NCI-H345 (cell line): ENCODE data around the gene ZNF524.

Source experiments
- DNase-seq: peaks from one replicate; lab custom pipeline; 2025; lab: John Stamatoyannopoulos, UW

Gene ZNF524

DNA sequence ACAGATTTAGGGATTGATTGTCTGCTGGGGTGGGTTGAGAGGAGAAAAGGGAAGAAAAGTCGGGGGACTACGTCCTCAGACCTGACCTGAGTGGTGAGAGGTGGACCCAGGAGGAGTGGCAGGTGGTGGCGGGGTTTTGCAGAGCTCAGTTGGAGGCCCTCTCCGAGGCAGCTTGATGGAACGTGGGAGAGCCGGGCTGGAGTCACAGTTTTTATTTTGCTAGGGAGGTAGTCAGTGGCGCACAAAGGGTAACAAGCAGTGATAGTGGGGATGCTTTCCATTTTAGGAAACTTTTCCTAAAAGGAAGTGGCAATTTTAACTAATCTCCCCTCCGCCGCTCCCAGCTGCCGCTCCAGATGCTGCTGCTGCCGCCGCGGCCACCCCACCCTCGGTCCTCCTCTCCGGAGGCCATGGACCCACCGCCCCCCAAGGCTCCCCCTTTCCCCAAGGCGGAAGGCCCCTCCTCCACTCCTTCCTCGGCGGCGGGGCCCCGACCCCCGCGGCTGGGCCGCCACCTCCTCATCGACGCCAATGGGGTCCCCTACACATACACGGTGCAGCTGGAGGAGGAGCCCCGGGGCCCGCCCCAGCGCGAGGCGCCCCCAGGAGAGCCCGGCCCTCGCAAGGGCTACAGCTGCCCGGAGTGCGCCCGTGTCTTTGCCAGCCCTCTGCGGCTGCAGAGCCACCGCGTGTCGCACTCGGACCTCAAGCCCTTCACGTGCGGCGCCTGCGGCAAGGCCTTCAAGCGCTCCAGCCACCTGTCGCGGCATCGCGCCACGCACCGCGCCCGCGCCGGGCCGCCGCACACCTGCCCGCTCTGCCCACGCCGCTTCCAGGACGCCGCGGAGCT lies 42.3 kb downstream of the ZNF524 start:
- DNase-seq: peak; percentile 24

DNA sequence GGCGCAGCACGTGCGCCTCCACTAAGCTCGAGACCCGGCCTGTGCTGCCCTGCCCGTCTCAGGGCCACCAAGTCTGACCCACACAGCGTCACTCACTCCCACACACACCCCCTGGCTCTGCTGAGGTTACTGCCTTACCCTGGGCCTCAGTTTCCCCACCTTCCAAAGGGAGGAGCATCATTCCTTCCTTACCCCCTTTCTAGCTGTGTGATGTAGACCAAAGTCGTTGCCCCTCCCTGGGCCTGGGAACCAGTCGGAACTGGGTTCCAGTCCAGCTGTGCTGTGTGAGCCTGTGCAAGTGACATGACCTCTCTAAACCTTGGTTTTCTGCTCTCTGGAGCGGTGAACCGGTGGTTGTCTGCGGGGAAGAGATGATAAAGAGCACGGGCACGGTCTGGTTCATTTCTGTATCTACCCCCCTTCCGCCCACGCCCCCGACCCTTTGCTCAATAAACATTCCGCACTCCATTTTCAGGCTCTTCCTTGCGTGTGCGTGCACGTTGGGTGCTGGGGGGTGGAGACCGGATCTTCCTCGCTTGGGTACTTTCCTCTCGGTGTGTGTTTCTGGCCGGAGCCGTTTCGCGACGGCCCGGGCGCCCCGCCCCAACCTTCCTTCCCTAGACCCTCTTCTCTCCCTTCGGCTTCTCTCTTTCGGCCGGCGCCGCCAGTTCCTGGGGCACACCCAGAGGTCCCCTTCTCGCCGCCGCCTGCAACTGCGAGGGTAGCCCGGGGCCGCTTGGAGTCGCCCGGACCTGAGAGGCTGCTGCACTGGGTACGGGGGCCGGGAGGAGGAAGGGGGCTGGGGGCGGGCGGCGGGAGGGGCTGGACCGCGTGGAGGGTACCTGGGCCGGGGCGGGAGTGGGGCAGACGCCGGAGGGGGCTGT lies 43.2 kb downstream of the ZNF524 start, which contains the start of gene ZNF581:
TSS of gene ZNF581 (plus strand) at position 647 of the 884 bp plus-strand sequence. CDS start 923 bp downstream, outside the sequence.
- peak; percentile 64 for DNase-seq

DNA sequence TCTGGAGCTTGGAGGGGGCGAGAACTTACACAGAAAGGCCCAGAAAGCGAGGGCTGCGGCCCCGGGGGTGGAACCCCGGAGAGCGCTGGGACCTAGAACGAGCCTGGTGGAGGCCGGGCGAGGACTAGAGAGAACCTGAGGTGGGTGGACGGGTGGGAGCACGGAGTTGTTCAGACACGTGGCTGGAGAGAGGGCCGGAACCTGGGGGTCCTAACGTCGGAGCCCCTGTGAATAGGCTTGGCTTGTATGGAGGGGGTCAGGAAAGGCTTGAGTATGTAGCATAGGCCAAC lies 43.7 kb downstream of the ZNF524 start:
- no peak for DNase-seq

DNA sequence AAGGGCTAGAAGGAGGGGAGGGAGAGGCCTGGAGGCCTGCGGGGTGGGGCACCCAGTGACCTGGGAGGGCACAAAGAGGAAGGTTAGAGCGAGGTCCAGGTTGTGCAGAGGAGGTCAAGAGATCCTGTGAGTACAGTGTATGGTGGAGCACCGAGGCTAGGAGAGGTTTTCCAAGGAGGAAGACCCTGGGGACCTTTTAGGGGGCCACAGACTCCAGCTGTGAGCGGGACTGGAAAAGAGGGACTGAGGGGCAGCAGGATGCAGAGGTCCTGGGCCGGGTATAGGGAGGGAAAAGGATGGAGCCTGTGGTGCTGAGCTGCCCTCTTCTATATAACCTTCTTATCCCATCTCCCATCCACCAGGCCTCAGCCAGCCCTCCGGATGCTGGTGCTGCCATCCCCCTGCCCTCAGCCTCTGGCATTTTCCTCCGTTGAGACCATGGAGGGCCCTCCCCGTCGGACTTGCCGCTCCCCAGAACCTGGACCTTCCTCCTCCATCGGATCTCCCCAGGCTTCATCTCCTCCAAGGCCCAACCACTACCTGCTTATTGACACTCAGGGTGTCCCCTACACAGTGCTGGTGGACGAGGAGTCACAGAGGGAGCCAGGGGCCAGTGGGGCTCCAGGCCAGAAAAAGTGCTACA lies 44.2 kb downstream of the ZNF524 start:
- DNase-seq: no peak

DNA sequence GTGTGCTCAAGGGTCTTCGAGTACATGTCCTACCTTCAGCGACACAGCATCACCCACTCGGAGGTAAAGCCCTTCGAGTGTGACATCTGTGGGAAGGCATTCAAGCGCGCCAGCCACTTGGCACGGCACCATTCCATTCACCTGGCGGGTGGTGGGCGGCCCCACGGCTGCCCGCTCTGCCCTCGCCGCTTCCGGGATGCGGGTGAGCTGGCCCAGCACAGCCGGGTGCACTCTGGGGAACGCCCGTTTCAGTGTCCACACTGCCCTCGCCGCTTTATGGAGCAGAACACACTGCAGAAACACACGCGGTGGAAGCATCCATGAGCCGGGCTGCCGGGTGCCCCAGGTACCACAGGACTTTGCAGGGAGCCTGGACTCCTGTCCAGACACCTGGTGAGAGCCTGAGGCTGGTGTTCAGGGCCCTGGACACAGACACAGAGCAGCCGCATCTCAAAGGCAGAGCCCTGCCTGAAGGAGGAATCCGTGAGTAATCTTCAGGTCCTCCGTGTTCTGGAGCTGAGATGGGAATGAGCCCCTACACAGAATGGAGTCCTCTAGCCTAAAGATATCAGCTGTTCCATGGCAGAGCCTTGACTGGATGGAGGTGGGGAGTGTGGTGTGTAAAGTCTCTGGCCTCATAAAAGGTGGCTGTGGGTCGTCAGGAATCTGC lies 44.9 kb downstream of the ZNF524 start:
- DNase-seq: no peak

DNA sequence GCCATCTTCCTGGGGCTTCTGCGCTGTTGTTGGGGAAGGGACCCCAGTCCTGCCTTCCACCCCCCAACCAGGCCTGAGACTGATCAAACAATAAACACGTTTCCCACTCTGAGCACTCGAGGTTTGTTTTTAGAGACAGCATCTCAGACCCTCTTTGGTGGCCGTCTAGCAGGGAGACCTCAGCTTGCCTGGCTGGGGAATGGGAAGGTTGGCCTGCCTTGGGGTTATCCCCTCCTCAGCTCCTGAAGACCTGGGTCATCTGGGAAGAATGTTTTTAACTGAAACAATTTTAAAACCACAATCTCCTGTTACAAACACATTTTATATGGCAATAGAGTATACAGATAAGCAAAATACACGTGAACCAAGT lies 45.4 kb downstream of the ZNF524 start:
- no peak for DNase-seq

DNA sequence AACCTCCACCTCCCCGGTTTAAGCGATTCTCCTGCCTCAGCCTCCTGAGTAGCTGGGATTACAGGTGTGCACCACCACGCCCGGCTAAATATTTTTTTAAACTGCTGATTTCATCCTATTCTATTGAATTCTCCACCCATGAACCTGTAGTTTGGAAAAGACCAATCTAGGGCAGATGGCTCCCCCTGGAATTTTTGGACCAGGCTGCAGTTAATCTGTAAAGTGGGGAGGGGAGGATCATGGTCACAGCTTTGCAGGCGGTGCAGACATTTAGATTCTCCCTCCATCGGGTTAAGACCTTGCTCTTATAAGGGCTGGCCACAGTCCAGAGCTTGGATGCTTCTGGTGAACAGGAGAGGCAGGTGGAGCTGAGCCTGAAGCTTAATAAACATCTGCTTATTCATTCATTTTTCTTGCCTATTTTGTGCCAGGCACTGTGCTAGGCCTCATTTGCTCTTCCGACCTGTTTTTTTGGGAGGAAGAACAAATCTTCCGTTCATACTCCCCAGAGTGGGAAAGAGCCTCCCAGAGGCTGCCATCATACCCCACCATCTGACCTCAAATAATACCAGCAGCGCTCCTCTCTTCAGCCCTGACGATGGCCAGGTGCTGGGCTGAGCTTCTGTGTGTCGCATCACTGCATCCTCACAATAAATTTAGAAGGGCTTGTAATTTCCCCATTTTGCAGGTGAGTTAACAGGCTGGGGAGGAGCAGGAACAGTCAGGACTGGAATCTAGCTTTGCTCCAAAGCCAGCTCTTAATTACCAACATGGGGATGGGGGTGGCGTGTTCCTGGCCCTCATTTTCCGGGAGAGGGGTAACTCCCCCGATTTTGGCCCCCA lies 47.0 kb downstream of the ZNF524 start:
- no peak for DNase-seq

DNA sequence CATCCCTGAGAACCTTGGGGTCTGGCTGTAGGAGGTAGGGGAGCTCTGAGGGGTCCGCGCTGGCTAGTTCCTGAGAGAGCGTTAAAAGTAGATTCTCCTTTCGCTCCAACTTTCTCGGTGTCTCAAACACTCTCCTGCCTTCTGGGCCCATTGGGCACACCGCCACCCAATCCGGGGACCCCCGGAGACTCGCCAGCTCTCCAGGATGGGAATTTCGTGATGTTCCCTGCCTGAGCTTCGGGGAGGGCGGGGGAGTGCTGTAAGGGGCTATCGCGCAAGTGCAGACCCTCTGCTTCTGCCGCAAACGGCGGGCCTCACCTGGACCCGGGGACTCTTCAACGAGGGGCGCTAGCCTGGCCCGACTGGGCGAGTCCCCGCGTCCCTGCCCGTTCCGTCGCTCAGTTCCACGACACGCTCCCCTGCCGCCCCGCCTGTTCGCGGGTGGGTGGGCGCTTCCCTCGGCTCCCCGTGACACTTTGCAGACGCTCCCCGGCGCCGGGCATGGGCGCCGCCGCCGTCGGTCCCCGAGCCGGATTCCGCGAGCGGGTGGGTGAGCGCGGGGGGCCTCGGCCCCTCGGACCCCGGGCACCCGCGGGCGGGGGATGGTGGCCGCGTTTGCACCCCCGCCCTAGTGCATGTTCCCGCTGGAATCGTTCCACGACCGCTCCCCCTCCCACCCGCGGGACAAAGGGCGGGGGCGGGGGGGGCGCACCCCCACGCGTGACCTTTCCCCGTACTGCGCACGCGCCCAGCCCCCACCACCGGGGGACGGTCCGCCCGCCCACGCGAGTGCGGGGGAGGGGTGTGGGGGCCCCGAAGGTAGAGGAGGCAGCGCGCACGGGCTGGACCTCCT lies 47.9 kb downstream of the ZNF524 start, which contains the start of gene CCDC106:
TSS of gene CCDC106 (plus strand) at position 481 of the 853 bp plus-strand sequence. CDS start 835 bp downstream, outside the sequence.
- DNase-seq: peak; percentile 57

DNA sequence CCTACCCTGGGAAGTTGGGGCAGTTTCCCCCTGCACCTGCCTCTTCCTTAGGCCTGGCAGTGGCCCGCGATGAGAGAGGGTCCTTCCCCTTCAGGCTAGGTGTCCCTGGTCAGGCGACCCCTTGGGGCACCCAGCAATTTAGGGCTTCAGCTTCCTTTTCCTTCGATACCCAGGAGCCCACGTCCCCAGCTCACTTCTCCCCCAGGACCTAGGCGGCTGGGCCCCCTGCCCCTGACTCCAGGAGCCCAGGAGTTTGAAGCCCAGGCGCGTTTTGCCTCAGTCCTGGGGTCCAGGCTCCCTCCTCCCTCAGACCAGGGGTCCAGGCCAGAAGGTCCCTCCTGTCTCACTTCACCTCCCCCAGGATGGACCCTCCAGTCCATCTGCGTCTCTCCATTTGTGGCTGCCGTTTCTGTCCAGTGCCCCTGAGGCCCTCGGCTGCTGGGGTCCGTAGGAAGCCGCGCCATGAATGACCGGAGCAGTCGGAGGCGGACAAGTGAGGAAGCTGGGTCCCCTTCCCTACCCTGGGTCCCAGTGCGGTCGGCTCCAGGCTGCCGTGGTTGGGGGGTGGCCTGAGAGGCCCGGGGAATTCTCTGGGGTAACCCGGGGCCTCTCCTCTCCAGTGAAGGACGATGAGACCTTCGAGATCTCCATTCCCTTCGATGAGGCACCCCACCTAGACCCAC lies 48.6 kb downstream of the ZNF524 start:
- no peak for DNase-seq

DNA sequence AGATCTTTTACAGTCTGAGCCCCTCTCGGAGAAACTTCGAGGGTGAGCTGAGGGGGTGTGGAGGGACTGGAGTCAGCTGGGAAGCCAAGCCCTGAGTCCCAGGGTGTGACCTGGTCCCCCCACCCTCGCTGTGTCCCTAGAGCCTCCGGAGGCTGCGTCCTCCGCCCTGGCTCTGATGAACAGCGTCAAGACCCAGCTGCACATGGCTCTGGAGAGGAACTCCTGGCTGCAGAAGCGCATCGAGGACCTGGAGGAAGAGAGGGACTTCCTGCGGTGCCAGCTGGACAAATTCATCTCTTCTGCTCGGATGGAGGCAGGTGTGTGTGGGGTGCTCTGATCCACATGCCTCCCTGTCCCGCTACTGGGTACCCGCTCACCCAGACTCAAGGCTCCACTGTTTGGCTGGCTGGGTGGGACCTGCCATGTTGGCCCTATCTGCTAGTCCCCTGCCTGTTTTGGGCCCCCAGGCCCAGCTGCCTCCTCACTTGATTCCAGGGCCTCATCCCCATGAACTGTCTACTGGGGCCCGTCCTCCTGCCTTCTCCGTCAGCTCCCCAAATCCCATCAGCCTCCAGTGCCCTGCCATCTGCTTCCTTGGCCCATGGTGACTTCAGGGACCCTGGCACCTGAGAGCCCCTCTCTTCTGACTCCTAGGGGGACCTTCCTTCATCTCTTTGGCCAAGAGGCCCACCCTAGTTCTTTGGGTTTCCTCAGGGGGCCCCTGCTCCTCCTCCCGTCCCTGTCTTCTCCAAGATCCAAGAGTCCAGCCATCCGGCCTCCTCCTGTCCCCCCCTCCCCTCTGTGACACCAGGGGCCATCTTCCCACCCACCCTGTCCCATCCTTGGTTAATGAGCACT lies 49.4 kb downstream of the ZNF524 start:
- DNase-seq: no peak

DNA sequence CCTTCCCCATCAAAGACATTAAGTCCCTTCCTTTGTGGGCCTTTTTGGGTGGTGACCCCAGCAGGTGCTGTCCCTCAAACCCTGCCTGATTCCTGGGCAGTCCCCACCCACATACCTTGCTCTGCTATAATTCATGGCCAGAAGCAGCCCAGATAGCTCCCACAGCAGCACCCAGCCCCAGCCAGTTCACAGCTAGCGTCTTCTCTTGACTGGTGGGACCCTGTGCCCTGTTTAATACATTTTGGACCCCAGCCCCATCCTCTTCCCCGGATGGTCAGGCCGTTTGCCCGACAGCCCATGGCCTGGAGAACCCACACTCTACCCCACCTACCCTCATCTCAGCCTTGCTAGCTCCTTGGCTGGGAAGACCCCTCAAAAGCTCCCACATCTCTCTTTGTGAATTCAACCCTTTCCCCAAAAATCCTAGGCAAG lies 50.1 kb downstream of the ZNF524 start:
- DNase-seq: no peak

DNA sequence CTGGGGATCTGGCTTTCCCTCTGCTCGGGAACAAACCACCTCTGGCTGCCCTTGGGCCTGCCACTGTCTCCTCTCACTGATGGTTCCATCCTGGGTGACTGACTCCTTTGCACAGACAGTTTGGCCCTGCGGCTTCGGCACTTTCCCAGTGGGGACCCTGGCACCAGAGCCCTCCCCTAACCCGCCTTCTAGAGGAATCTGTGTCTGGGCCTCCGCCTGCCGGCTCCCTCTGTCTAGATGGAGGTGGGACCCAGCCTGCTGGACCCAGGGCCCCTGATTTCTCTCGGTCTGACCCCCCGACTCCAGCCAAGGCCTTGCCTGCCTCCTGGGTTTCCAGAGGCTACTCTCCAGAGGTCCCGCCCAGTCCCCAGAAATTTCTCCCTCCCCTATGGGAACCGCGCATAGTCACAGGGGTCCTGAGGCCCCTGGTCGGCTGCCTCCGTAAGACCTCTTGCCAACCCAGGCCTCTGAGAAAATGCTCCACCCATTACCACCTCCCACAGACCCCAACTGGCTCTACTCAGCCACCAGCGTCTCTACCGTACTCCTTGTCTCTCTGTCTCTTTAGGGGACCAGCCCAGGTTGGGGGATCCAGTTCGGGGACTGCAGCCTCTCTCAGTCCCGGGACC lies 50.6 kb downstream of the ZNF524 start:
- no peak for DNase-seq

DNA sequence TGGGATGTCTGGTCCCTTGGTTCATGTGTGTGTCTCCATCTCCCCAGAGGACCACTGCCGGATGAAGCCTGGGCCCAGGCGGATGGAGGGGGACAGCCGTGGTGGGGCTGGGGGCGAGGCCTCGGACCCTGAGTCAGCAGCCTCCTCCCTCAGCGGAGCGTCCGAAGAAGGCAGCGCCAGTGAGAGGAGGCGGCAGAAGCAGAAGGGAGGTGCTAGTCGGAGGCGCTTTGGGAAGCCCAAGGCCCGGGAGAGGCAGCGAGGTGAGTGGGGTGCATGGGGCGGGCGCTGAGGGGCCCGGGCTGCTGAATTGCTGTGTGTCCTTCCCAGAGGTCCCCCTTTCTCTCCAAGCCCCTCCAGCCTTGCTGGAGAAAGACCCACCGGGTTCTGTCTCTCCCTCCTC lies 51.1 kb downstream of the ZNF524 start:
- no peak for DNase-seq

DNA sequence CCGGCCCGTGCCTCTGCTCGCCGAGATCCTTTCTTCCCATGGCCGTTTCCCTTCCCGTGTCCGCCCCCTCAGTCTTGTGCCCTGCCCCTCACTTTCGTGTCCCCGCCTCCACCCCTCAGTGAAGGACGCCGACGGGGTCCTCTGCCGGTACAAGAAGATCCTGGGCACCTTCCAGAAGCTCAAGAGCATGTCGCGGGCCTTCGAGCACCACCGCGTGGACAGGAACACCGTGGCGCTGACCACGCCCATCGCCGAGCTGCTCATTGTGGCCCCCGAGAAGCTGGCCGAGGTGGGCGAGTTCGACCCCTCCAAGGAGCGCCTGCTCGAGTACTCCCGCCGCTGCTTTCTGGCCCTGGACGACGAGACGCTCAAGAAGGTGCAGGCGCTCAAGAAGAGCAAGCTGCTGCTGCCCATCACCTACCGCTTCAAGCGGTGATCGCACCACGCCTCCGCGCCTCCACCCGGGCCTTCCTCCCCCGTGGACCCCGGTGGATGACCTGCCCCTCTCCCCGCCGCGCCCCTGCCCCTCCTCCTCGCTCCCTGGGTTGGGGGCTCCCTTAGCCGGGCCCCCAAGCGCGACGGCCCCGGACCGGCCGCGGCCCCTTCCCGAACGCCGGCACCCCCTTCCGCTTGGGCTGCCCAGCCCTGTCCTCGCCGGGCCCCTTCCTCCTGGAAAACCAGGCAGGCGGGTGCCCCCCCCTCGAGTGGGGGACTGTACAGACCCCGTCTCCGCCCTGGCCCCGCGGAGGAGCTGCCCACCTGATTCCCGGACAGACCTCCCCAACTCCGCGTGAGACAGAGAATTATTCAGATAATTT lies 52.4 kb downstream of the ZNF524 start:
- no peak for DNase-seq
